ENCODE measurements around the gene CTNNBL1.

GRCh38 chr20:37727957-37728634 lies 34.3 kb downstream of the CTNNBL1 start:
- no peak for TF ChIP-seq POLR2AphosphoS5 (IDR thresholded peaks at IDR 0.05)
- TF ChIP-seq CTCF (IDR thresholded peaks at IDR 0.05): no peak

Measured in esophagus muscularis mucosa (tissue), 3 donors.